Gastroesophageal sphincter (tissue), 4 donors: ENCODE results near the gene IAH1. TPM values are rescaled to one million over a fixed set of nuclear protein-coding genes. Genes with fewer than 3 reads are reported as not detected.

Experiments
- ATAC-seq: fragments of 150-250 bp; one replicate; pipeline ENCODE4 v1.9.1; 2016; ENCODE audit warnings: mild to moderate bottlenecking, moderate library complexity
- H3K27ac ChIP-seq, 4 donors: fragments of 200-600 bp; sonication (generic) in 3 of 4; 1 replicate in 3 of 4; 2 replicates in 1 of 4; pipeline ENCODE4 v1.5.1; 2016 to 2019
- H3K27me3 ChIP-seq: fragments of 200-600 bp; sonication (generic); one replicate; pipeline ENCODE4 v1.5.1; 2019
- H3K36me3 ChIP-seq, 2 donors: fragments of 200-600 bp; sonication (generic); one replicate each; pipeline ENCODE4 v1.5.1; 2019; ENCODE audit warnings: control low read depth in 1 of 2
- H3K4me1 ChIP-seq, 3 donors: fragments of 200-600 bp; sonication (generic); 1 replicate in 2 of 3; 2 replicates in 1 of 3; pipeline ENCODE4 v1.5.1; 2016 to 2019; ENCODE audit warnings: control low read depth in 2 of 3
- H3K4me3 ChIP-seq, 2 donors: fragments of 200-600 bp; sonication (generic); one replicate each; pipeline ENCODE4 v1.5.1; 2019; ENCODE audit warnings: mild to moderate bottlenecking in 1 of 2, moderate library complexity in 1 of 2
- H3K9me3 ChIP-seq, 3 donors: fragments of 200-600 bp; sonication (generic); one replicate each; pipeline ENCODE4 v1.5.1; 2017 to 2019; ENCODE audit warnings: control low read depth in 2 of 3
- EP300 ChIP-seq: sonication (generic); formaldehyde crosslinking; IDR thresholded peaks from one replicate; pipeline ENCODE4 v1.6.1; 2017; ENCODE audit warnings: antibody characterized with exemption, mild to moderate bottlenecking
- POLR2A ChIP-seq, 2 donors: fragments of 450-650 bp; IDR thresholded peaks; one replicate each; pipeline ENCODE4 v1.6.1; 2017; ENCODE audit warnings: antibody characterized with exemption in 2 of 2, mild to moderate bottlenecking in 2 of 2, moderate library complexity in 1 of 2
- POLR2AphosphoS5 ChIP-seq: sonication (generic); formaldehyde crosslinking; IDR thresholded peaks from one replicate; pipeline ENCODE4 v1.6.1; 2017; ENCODE audit warnings: antibody characterized with exemption
- WGBS, 2 donors: methylation state at CpG; one replicate each; pipeline ENCODE4 v1.1.5; 2018; ENCODE audit warnings: low coverage in 1 of 2; 5-methylcytosine and 5-hydroxymethylcytosine counted together
- total RNA-seq, 4 donors: library from RNA; depleted of rRNA; stranded (reverse); fragments of >200 nt; gene quantifications; one replicate each; pipeline ENCODE4 v1.1.0, GENCODE V29; 2016
- TF ChIP-seq, protein P1 (sequence below), 4 experiments: fragments of 200-600 bp in 2 of 4; fragments of 450-650 bp in 2 of 4; sonication (generic) in 1 of 4; IDR thresholded peaks; one replicate each; pipeline ENCODE4 v1.5.1; 2017 to 2019; ENCODE audit warnings: antibody characterized with exemption in 4 of 4, mild to moderate bottlenecking in 2 of 4, moderate library complexity in 2 of 4

IAH1 gene
- total RNA-seq, 4 donors from 2014 or later = 53.6 to 82.0 (median 75.7) TPM

- no peak for ATAC-seq
- TF ChIP-seq POLR2A (IDR thresholded peaks at IDR 0.05) (no peak), POLR2AphosphoS5 (no peak), EP300 (no peak)
- TF ChIP-seq, protein P1, sequence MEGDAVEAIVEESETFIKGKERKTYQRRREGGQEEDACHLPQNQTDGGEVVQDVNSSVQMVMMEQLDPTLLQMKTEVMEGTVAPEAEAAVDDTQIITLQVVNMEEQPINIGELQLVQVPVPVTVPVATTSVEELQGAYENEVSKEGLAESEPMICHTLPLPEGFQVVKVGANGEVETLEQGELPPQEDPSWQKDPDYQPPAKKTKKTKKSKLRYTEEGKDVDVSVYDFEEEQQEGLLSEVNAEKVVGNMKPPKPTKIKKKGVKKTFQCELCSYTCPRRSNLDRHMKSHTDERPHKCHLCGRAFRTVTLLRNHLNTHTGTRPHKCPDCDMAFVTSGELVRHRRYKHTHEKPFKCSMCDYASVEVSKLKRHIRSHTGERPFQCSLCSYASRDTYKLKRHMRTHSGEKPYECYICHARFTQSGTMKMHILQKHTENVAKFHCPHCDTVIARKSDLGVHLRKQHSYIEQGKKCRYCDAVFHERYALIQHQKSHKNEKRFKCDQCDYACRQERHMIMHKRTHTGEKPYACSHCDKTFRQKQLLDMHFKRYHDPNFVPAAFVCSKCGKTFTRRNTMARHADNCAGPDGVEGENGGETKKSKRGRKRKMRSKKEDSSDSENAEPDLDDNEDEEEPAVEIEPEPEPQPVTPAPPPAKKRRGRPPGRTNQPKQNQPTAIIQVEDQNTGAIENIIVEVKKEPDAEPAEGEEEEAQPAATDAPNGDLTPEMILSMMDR (IDR thresholded peaks at IDR 0.05) = no peak
- Histone ChIP-seq H3K4me1 (peaks cover 0 to 41% (median 4%) of the 10 kb centered on the region in 3 donors), H3K36me3 (peaks cover 0 to 71% of the 10 kb centered on the region in 2 donors), H3K27me3 (no peaks in the 10 kb centered on the region), H3K27ac (no peak overlapping the region), H3K4me3 (no peak overlapping the region), H3K9me3 (no peaks in the 10 kb centered on the region)
- 96 to 100% methylated on average over 2 to 4 of the region's 4 CpGs for WGBS, 2 donors
These were observed 5.8 kb downstream of the IAH1 start for GRCh38 chr2:9480157-9480556.

DNA sequence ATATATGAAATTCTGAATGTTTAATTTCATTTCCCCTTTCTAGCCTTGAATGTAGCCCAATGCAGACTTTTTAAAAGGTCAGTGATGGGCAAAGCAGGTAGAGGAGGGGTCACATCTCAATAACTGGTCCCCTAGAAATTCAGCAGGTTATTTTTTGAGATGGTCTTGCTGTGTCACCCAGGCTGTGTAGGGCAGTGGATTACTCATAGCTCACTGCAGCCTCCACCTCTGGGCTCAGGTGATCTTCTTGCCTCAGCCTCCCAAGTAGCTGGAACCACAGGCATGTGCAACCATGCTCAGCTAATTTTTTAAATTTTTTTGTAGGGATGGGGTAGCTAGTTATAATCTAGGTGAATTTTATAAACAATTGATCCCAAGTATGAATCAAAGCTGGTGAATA lies 8.8 kb downstream of the IAH1 start:
- TF ChIP-seq POLR2A (IDR thresholded peaks at IDR 0.05) (no peak), POLR2AphosphoS5 (no peak), EP300 (no peak)
- TF ChIP-seq, protein P1 (IDR thresholded peaks at IDR 0.05) = no peak
- no peak overlapping the region for H3K4me3 ChIP-seq
- no peaks in the 10 kb centered on the region for H3K27me3 ChIP-seq
- H3K9me3 ChIP-seq = no peaks in the 10 kb centered on the region
- H3K27ac ChIP-seq = no peak overlapping the region
- peaks cover 0 to 89% of the 10 kb centered on the region in 2 donors for H3K36me3 ChIP-seq
- no peak for ATAC-seq
- peaks cover 0 to 13% (median 0%) of the 10 kb centered on the region in 3 donors for H3K4me1 ChIP-seq

- no peaks in the 10 kb centered on the region for H3K9me3 ChIP-seq
- H3K27me3 ChIP-seq = no peaks in the 10 kb centered on the region
- TF ChIP-seq EP300 (no peak), POLR2A (IDR thresholded peaks at IDR 0.05) (no peak), POLR2AphosphoS5 (no peak)
- TF ChIP-seq, protein P1 (IDR thresholded peaks at IDR 0.05) = no peak
- no peak for ATAC-seq
- no peak overlapping the region for H3K4me3 ChIP-seq
- H3K36me3 ChIP-seq = peaks cover 0 to 98% of the 10 kb centered on the region in 2 donors
- 57 to 84% methylated on average over 2 of the region's 5 CpGs for WGBS, 2 donors
- H3K27ac ChIP-seq = no peak overlapping the region
- peaks cover 0 to 6% (median 0%) of the 10 kb centered on the region in 3 donors for H3K4me1 ChIP-seq
These were observed 10.2 kb downstream of the IAH1 start for GRCh38 chr2:9484533-9484932.

- Histone ChIP-seq H3K27ac (no peak overlapping the region), H3K27me3 (no peaks in the 10 kb centered on the region), H3K9me3 (no peaks in the 10 kb centered on the region), H3K4me1 (no peaks in the 10 kb centered on the region), H3K4me3 (no peak overlapping the region), H3K36me3 (peaks cover 0 to 100% of the 10 kb centered on the region in 2 donors)
- TF ChIP-seq EP300 = no peak
- no peak for TF ChIP-seq POLR2AphosphoS5
- 100% methylated on average over 1 of the region's 1 CpG; no CpG with 5 or more reads in 1 of the 2 donors for WGBS, 2 donors
- no peak for ATAC-seq
These were observed 14.5 kb downstream of the IAH1 start for GRCh38 chr2:9488583-9489547.

GRCh38 chr2:9490789-9491188 lies 16.4 kb downstream of the IAH1 start:
- Histone ChIP-seq H3K9me3 (no peaks in the 10 kb centered on the region), H3K4me3 (no peak overlapping the region), H3K27me3 (no peaks in the 10 kb centered on the region), H3K4me1 (no peaks in the 10 kb centered on the region), H3K27ac (no peak overlapping the region), H3K36me3 (peaks cover 0 to 100% of the 10 kb centered on the region in 2 donors)
- no peak for TF ChIP-seq POLR2AphosphoS5
- TF ChIP-seq EP300 = no peak
- no peak for TF ChIP-seq POLR2A (IDR thresholded peaks at IDR 0.05)
- TF ChIP-seq, protein P1 (IDR thresholded peaks at IDR 0.05) = no peak
- WGBS, 2 donors = 51 to 87% methylated on average over 2 of the region's 2 CpGs
- ATAC-seq = no peak
